Type B pancreatic cell (in vitro differentiated cells): Measurements from ENCODE around the gene SLC17A7. TPM values are rescaled to one million over a fixed set of nuclear protein-coding genes. Genes with fewer than 3 reads are reported as not detected.
"Not testable (repeated sequence)": the region's sequence is repeated elsewhere in the genome, so short reads cannot be mapped to it uniquely, and the experiment has no call there.

ENCODE experiments used
- DNase-seq: peaks from one replicate; pipeline ENCODE4 v3.0.0; 2021; ENCODE audit warnings: mixed read lengths; ENCODE audit not compliant: unreplicated experiment; ENCODE audit errors: extremely low spot score
- H3K27ac Mint-ChIP-seq: 2 replicates; pipeline ENCODE4 v1.8.0; 2021; ENCODE audit warnings: mild to moderate bottlenecking, mixed read lengths
- H3K27me3 Mint-ChIP-seq: 2 replicates; pipeline ENCODE4 v1.8.0; 2021; ENCODE audit warnings: mixed read lengths
- H3K36me3 Mint-ChIP-seq: 2 replicates; pipeline ENCODE4 v1.8.0; 2021; ENCODE audit warnings: mixed read lengths
- H3K4me1 Mint-ChIP-seq: one replicate; pipeline ENCODE4 v1.8.0; 2021; ENCODE audit warnings: mixed read lengths; ENCODE audit not compliant: unreplicated experiment
- H3K4me3 Mint-ChIP-seq: 2 replicates; pipeline ENCODE4 v1.8.0; 2021; ENCODE audit warnings: mild to moderate bottlenecking, mixed read lengths
- H3K9me3 Mint-ChIP-seq: 2 replicates; pipeline ENCODE4 v1.8.0; 2021; ENCODE audit warnings: mixed read lengths
- total RNA-seq: library from RNA; stranded (reverse); gene quantifications from 2 replicates; pipeline ENCODE4 v1.2.1, GENCODE V29; 2021; ENCODE audit warnings: low replicate concordance
- TF ChIP-seq, protein P1 (sequence below): fragments of 200-600 bp; sonication (generic); conservative IDR thresholded peaks from 2 replicates; pipeline ENCODE4 v1.5.0; 2021; ENCODE audit warnings: antibody characterized with exemption, mild to moderate bottlenecking

SLC17A7 gene
- total RNA-seq, 1 donor from 2014 or later, result 0.19 TPM

DNA sequence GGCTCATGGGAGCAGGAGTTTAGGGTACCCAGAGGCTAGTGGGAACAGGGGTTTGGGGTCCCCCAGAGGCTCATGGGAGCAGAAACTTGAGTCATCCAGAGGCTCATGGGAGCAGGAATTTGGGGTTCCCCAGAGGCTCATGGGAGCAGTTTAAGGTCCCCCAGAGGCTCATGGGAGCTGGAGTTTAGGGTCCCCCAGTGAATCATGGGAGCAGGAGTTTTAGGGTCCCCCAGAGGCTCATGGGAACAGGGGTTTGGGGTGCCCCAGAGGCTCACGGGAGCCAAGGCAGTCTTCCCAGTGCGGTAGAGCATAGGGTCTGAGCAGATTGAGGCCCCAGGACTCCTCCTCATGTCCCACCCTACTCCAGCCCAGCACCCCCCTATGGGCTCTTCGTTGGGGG is 24.0 kb upstream of the SLC17A7 start:
- Mint-ChIP-seq H3K27ac (no peak overlapping the region), H3K36me3 (peaks cover 6% of the 10 kb centered on the region), H3K4me1 (peaks cover 7% of the 10 kb centered on the region), H3K9me3 (no peaks in the 10 kb centered on the region), H3K27me3 (no peaks in the 10 kb centered on the region), H3K4me3 (no peak overlapping the region)
- no peak for DNase-seq
- TF ChIP-seq, protein P1, sequence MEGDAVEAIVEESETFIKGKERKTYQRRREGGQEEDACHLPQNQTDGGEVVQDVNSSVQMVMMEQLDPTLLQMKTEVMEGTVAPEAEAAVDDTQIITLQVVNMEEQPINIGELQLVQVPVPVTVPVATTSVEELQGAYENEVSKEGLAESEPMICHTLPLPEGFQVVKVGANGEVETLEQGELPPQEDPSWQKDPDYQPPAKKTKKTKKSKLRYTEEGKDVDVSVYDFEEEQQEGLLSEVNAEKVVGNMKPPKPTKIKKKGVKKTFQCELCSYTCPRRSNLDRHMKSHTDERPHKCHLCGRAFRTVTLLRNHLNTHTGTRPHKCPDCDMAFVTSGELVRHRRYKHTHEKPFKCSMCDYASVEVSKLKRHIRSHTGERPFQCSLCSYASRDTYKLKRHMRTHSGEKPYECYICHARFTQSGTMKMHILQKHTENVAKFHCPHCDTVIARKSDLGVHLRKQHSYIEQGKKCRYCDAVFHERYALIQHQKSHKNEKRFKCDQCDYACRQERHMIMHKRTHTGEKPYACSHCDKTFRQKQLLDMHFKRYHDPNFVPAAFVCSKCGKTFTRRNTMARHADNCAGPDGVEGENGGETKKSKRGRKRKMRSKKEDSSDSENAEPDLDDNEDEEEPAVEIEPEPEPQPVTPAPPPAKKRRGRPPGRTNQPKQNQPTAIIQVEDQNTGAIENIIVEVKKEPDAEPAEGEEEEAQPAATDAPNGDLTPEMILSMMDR, result no peak

DNA sequence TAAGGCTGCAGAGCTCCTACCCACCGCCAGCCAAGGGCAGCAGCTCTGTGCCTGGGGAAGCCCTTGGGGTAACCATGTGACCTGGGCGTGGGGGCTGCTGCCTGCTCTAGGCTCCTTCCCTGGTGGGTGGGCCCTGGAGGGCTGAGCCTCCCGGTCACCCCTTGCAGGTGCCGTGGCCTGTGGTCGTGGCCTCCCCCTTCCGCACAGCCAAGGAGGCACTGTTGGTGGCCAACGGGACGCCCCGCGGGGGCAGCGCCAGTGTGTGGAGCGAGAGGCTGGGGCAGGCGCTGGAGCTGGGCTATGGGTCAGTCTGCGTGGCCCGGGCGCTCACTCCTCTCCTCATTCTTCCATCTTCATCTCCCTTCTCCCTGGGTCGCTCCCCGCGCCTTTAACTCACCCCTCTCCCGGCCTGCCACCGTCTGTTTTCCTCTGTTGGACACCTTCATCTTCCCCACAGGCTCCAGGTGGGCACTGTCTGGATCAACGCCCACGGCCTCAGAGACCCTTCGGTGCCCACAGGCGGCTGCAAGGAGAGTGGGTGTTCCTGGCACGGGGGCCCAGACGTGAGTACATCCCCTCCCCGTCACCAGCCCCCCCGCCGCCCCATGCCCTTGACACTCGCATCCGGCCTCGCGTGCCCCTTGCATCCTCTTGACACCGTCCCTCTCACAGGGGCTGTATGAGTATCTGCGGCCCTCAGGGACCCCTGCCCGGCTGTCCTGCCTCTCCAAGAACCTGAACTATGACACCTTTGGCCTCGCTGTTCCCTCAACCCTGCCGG is 22.8 kb upstream of the SLC17A7 start:
- DNase-seq, result no peak
- H3K36me3 Mint-ChIP-seq, result peaks cover 5% of the 10 kb centered on the region
- TF ChIP-seq, protein P1, result no peak

DNA sequence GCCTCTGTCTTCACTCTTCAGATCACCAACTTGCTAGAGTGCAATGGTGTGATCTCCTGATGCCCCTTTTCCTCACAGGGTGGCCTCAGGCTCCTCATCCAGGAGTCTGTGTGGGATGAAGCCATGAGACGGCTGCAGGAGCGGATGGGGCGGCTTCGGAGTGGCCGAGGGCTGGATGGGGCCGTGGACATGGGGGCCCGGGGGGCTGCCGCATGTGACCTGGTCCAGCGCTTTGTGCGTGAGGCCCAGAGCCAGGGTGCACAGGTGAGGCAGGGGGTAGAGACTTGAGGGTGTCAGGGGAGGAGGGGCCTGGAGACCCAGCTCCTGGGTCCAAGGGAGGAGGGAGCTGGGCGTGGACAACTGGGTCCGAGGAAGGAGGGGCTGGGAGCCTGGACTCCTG is 21.2 kb upstream of the SLC17A7 start:
- no peak overlapping the region for H3K27ac Mint-ChIP-seq
- H3K9me3 Mint-ChIP-seq, result no peaks in the 10 kb centered on the region
- no peaks in the 10 kb centered on the region for H3K4me1 Mint-ChIP-seq
- H3K4me3 Mint-ChIP-seq, result no peak overlapping the region
- TF ChIP-seq, protein P1, result no peak
- no peaks in the 10 kb centered on the region for H3K36me3 Mint-ChIP-seq
- no peak for DNase-seq
- no peaks in the 10 kb centered on the region for H3K27me3 Mint-ChIP-seq

More for the DNA sequence above, 22.8 kb upstream of the SLC17A7 start:
- no peak overlapping the region for H3K4me3 Mint-ChIP-seq
- no peaks in the 10 kb centered on the region for H3K9me3 Mint-ChIP-seq
- H3K4me1 Mint-ChIP-seq, result peaks cover 6% of the 10 kb centered on the region
- H3K27me3 Mint-ChIP-seq, result no peaks in the 10 kb centered on the region
- no peak overlapping the region for H3K27ac Mint-ChIP-seq

DNA sequence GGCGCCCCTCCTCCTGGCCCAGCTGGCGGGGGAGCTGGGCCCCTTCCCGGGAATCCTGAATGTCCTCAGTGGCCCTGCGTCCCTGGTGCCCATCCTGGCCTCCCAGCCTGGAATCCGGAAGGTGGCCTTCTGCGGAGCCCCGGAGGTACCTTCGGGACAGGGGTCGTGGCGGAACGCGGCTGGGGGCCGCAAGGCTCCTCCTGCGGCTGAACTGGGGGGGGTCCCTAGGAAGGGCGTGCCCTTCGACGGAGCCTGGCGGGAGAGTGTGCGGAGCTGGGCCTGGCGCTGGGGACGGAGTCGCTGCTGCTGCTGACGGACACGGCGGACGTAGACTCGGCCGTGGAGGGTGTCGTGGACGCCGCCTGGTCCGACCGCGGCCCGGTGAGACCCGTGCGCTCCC is 20.3 kb upstream of the SLC17A7 start:
- H3K4me1 Mint-ChIP-seq, result no peaks in the 10 kb centered on the region
- no peak overlapping the region for H3K27ac Mint-ChIP-seq
- peaks cover 4% of the 10 kb centered on the region for H3K36me3 Mint-ChIP-seq
- H3K9me3 Mint-ChIP-seq, result no peaks in the 10 kb centered on the region
- no peak overlapping the region for H3K4me3 Mint-ChIP-seq
- no peak for DNase-seq
- TF ChIP-seq, protein P1, result no peak
- no peaks in the 10 kb centered on the region for H3K27me3 Mint-ChIP-seq

DNA sequence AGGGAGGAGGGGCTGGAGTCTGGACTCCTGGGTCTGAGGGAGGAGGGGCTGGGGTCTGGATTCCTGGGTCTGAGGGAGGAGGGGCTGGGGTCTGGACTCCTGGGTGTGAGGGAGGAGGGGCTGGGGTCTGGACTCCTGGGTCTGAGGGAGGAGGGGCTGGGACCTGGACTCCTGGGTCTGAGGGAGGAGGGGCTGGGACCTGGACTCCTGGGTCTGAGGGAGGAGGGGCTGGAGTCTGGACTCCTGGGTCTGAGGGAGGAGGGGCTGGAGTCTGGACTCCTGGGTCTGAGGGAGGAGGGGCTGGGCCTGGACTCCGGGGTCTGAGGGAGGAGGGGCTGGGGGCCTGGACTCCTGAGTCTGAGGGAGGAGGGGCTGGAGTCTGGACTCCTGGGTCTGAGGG is 19.8 kb upstream of the SLC17A7 start:
- not testable (repeated sequence) for H3K9me3 Mint-ChIP-seq, H3K27me3 Mint-ChIP-seq, H3K4me3 Mint-ChIP-seq, H3K27ac Mint-ChIP-seq, H3K4me1 Mint-ChIP-seq, DNase-seq, H3K36me3 Mint-ChIP-seq

DNA sequence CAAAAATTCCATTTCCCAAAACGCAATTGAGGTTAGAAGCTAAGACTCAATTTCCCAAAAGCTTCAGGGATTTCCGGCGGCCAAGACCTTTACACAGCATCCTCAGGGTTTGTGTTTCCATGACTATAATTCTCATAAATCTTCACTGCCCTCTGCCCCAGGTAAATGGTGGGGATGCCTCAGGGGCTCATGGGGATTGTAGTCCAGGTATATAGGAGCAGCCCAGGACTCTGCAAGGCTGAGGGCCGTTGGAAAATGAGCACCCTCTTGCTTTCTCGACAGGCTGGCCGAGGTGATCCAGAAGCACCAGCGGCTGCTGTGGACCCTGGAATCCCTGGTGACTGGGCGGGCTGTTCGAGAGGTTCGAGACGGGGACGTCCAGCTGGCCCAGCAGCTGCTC is 18.1 kb upstream of the SLC17A7 start:
- Mint-ChIP-seq H3K4me1 (no peaks in the 10 kb centered on the region), H3K27ac (no peak overlapping the region), H3K4me3 (no peak overlapping the region), H3K27me3 (no peaks in the 10 kb centered on the region), H3K9me3 (no peaks in the 10 kb centered on the region), H3K36me3 (peaks cover 4% of the 10 kb centered on the region)
- TF ChIP-seq, protein P1, result no peak
- DNase-seq, result no peak
